OCI-LY3 (cell line): ENCODE measurements around the gene DLK1.

Experiments used
- H2AFZ ChIP-seq: fragments of 200-600, 300-600 bp; shearing (Covaris generic); 2 replicates; pipeline ENCODE4 v1.6.0; 2014; ENCODE audit warnings: antibody characterized with exemption, low read depth, low read length
- H3K27ac ChIP-seq: fragments of 200-600, 300-600 bp; sonication (generic); 2 replicates; pipeline ENCODE4 v1.5.1; 2014; ENCODE audit warnings: mild to moderate bottlenecking, low read length, moderate library complexity, mixed read lengths
- H3K27me3 ChIP-seq: fragments of 200-600, 300-600 bp; sonication (generic); 2 replicates; pipeline ENCODE4 v1.6.1; 2014; ENCODE audit warnings: low read depth, low read length, mixed read lengths
- H3K36me3 ChIP-seq: fragments of 200-600, 300-600 bp; sonication (generic); replicated peaks from 2 replicates; pipeline ENCODE3; 2014; ENCODE audit warnings: low read depth, low read length, mixed read lengths
- H3K4me1 ChIP-seq: fragments of 300-600, 200-600 bp; sonication (generic); 2 replicates; pipeline ENCODE4 v1.6.1; 2014; ENCODE audit warnings: low read length, mixed read lengths
- H3K4me2 ChIP-seq: fragments of 200-600, 300-600 bp; sonication (generic); 2 replicates; pipeline ENCODE4 v1.6.1; 2014; ENCODE audit warnings: low read length, mixed read lengths
- H3K4me3 ChIP-seq: fragments of 300-600, 200-600 bp; sonication (generic); 2 replicates; pipeline ENCODE4 v1.5.1; 2014; ENCODE audit warnings: antibody characterized with exemption, mild to moderate bottlenecking, low read length, moderate library complexity
- H3K79me2 ChIP-seq: fragments of 300-600, 200-600 bp; shearing (Covaris generic); 2 replicates; pipeline ENCODE4 v1.6.1; 2014; ENCODE audit warnings: mild to moderate bottlenecking, low read length, mixed read lengths
- H3K9ac ChIP-seq: fragments of 300-600, 200-600 bp; shearing (Covaris generic); 2 replicates; pipeline ENCODE4 v1.6.0; 2014; ENCODE audit warnings: mild to moderate bottlenecking, low read length, moderate library complexity
- H3K9me3 ChIP-seq: fragments of 200-600, 300-600 bp; shearing (Covaris generic); 2 replicates; pipeline ENCODE4 v1.6.1; 2014; ENCODE audit warnings: low read length, mixed read lengths; ENCODE audit not compliant: insufficient read depth
- H4K20me1 ChIP-seq: fragments of 200-600, 300-600 bp; sonication (generic); 2 replicates; pipeline ENCODE4 v1.6.1; 2016; ENCODE audit warnings: low read length, mixed read lengths; ENCODE audit not compliant: insufficient read depth
- CTCF ChIP-seq: fragments of 200-600, 300-600 bp; sonication (generic); IDR thresholded peaks from 2 replicates; pipeline ENCODE4 v1.5.1; 2014; ENCODE audit warnings: antibody characterized with exemption, low read length, low read depth
- EZH2phosphoT487 ChIP-seq: fragments of 200-600 bp; shearing (Covaris generic); IDR thresholded peaks from 2 replicates; pipeline ENCODE4 v1.6.1; 2018; ENCODE audit warnings: antibody characterized with exemption, mixed run types, low read depth

The DLK1 gene

GRCh38 chr14:100690672-100691071 is 36.0 kb upstream of the DLK1 start:
- Histone ChIP-seq H3K4me3 (no peak overlapping the region), H3K4me2 (no peak overlapping the region), H3K4me1 (no peaks in the 10 kb centered on the region), H4K20me1 (no peaks in the 10 kb centered on the region), H3K36me3 (no peaks in the 10 kb centered on the region), H3K27me3 (no peaks in the 10 kb centered on the region), H3K27ac (no peak overlapping the region), H2AFZ (no peak overlapping the region), H3K9me3 (no peaks in the 10 kb centered on the region), H3K9ac (no peak overlapping the region), H3K79me2 (no peaks in the 10 kb centered on the region)
- TF ChIP-seq CTCF = no peak
- TF ChIP-seq EZH2phosphoT487 = no peak

- Histone ChIP-seq H3K79me2 (no peaks in the 10 kb centered on the region), H3K4me2 (no peak overlapping the region), H3K27ac (no peak overlapping the region), H3K4me3 (no peak overlapping the region), H3K27me3 (peaks cover 1% of the 10 kb centered on the region), H3K36me3 (no peaks in the 10 kb centered on the region), H2AFZ (no peak overlapping the region), H3K4me1 (no peaks in the 10 kb centered on the region), H3K9me3 (no peaks in the 10 kb centered on the region), H3K9ac (no peak overlapping the region), H4K20me1 (no peaks in the 10 kb centered on the region)
- TF ChIP-seq EZH2phosphoT487 = no peak
- TF ChIP-seq CTCF = no peak
These were observed 35.2 kb upstream of the DLK1 start for GRCh38 chr14:100691395-100692056.

GRCh38 chr14:100692256-100692655 is 34.4 kb upstream of the DLK1 start:
- Histone ChIP-seq H3K36me3 (no peaks in the 10 kb centered on the region), H3K4me1 (no peaks in the 10 kb centered on the region), H3K9ac (no peak overlapping the region), H2AFZ (no peak overlapping the region), H3K79me2 (no peaks in the 10 kb centered on the region), H4K20me1 (no peaks in the 10 kb centered on the region), H3K4me2 (no peak overlapping the region), H3K4me3 (no peak overlapping the region), H3K27me3 (peaks cover 3% of the 10 kb centered on the region), H3K9me3 (no peaks in the 10 kb centered on the region), H3K27ac (no peak overlapping the region)
- TF ChIP-seq CTCF = no peak
- no peak for TF ChIP-seq EZH2phosphoT487

- H2AFZ ChIP-seq = no peak overlapping the region
- H3K9ac ChIP-seq = no peak overlapping the region
- no peak overlapping the region for H3K27ac ChIP-seq
- no peak for TF ChIP-seq EZH2phosphoT487
- H4K20me1 ChIP-seq = no peaks in the 10 kb centered on the region
- H3K27me3 ChIP-seq = peaks cover 3% of the 10 kb centered on the region
- H3K4me1 ChIP-seq = no peaks in the 10 kb centered on the region
- no peaks in the 10 kb centered on the region for H3K79me2 ChIP-seq
- no peak overlapping the region for H3K4me2 ChIP-seq
- no peaks in the 10 kb centered on the region for H3K9me3 ChIP-seq
- H3K36me3 ChIP-seq = no peaks in the 10 kb centered on the region
- H3K4me3 ChIP-seq = no peak overlapping the region
These were observed 33.7 kb upstream of the DLK1 start for GRCh38 chr14:100692859-100693558.
